ENCODE data around the gene LHPP.
A peak's percentile ranks its signal among the peaks of the same experiment; 100 is the strongest.

The LHPP gene

DNA sequence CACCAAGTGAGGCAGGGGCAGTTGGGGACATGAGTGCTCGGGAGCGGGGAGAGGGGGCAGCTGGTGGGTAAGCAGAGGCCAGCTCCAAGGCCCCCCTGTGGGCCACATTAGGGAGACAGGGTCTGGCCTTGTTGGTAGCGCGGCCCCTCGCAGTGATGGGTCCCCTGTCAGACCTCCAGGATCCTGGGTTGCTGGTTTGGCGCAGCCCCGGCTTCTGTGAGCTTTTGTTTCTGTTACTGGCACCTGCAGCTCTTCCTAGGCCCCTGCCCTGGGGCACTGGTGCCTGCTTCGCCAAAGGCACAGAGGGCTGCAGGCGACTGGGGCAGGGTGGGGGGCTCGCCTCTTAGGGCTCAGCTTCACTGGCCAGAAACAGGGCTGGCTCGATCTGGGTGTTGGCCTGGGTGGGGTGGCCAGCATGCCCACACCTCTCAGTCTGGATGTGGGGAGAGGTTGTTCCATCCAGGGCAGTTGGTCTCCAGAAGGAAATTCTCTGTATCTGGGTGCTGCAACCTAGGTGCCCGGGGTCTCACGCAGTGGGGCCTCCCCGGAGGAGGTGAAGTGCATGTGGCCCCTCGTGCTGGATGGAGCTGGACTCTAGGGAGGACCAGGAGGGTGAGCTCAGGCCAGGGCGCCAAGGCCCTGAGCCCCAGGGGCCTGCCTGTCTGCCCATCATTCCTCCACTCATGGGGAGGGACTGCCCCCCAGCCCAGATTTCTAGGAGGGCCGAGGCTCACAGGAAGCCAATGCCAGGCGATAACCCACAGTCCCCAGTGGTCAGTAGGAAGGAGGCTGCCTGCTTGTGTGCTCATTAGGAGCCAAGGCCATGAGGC lies 138.6 kb downstream of the LHPP start:
- no peak overlapping the region; the same call in 1 of the 2 replicates for H3K4me2 ChIP-seq (ENCODE audit: low read length)
- no peaks in the 10 kb centered on the region for H3K36me3 ChIP-seq (ENCODE audit: control insufficient read depth, low read length)
- TF ChIP-seq, protein P1, sequence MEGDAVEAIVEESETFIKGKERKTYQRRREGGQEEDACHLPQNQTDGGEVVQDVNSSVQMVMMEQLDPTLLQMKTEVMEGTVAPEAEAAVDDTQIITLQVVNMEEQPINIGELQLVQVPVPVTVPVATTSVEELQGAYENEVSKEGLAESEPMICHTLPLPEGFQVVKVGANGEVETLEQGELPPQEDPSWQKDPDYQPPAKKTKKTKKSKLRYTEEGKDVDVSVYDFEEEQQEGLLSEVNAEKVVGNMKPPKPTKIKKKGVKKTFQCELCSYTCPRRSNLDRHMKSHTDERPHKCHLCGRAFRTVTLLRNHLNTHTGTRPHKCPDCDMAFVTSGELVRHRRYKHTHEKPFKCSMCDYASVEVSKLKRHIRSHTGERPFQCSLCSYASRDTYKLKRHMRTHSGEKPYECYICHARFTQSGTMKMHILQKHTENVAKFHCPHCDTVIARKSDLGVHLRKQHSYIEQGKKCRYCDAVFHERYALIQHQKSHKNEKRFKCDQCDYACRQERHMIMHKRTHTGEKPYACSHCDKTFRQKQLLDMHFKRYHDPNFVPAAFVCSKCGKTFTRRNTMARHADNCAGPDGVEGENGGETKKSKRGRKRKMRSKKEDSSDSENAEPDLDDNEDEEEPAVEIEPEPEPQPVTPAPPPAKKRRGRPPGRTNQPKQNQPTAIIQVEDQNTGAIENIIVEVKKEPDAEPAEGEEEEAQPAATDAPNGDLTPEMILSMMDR (IDR thresholded peaks at IDR 0.05; ENCODE audit: low read depth, low read length, poor library complexity, severe bottlenecking) = no peak
- TF ChIP-seq EZH2phosphoT487 (IDR thresholded peaks at IDR 0.05; ENCODE audit: borderline replicate concordance, low read length) = no peak
- no peaks in the 10 kb centered on the region for H3F3A ChIP-seq (ENCODE audit: control insufficient read depth, insufficient read depth)
- H4K20me1 ChIP-seq (ENCODE audit: control insufficient read depth, insufficient read depth, low read depth, low read length) = no peaks in the 10 kb centered on the region
- no peaks in the 10 kb centered on the region for H3K79me2 ChIP-seq (ENCODE audit: control insufficient read depth, low read length)
- no peaks in the 10 kb centered on the region for H3K9me2 ChIP-seq (replicated peaks; ENCODE audit: control insufficient read depth, low read length)
- peaks cover 49% of the 10 kb centered on the region for H3K4me1 ChIP-seq (ENCODE audit: control insufficient read depth, low read length)
- H3K27me3 ChIP-seq (ENCODE audit: control insufficient read depth, low read length) = no peaks in the 10 kb centered on the region; the same call in 1 of the 2 replicates
- no peak overlapping the region for H3K4me3 ChIP-seq (ENCODE audit: low read length)
- H3K27ac ChIP-seq (ENCODE audit: low read depth, low read length) = no peak overlapping the region
- no peaks in the 10 kb centered on the region for H3K9me3 ChIP-seq (ENCODE audit: control insufficient read depth, insufficient read depth, low read length)

DNA sequence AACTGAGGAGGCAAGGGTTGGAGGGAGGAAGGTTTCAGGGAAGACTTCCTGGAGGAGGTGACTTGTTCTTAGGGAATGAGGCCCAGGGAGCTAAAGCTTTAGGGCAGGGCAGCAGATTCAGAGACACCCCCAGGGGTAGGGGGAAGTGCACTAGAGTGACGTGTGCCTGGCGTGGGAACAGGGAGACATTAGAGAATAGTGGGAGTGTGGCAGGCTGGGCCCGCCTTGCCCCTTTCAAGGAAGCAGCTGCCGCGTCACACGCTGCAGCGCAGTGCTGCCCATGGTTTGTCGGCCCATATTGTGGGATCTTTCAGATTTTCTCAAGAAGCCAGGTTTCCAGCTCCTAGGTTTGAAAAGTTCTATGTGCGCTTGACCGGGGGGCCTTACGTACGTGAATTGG lies 139.4 kb downstream of the LHPP start:
- no peaks in the 10 kb centered on the region for H3K79me2 ChIP-seq (ENCODE audit: control insufficient read depth, low read length)
- no peak for TF ChIP-seq EZH2phosphoT487 (IDR thresholded peaks at IDR 0.05; ENCODE audit: borderline replicate concordance, low read length)
- TF ChIP-seq, protein P1 (IDR thresholded peaks at IDR 0.05; ENCODE audit: low read depth, low read length, poor library complexity, severe bottlenecking) = no peak
- H3K4me2 ChIP-seq (ENCODE audit: low read length) = peak overlapping the region; percentile 37
- H3K9me2 ChIP-seq (replicated peaks; ENCODE audit: control insufficient read depth, low read length) = no peaks in the 10 kb centered on the region
- H3K4me3 ChIP-seq (ENCODE audit: low read length) = no peak overlapping the region
- H3F3A ChIP-seq (ENCODE audit: control insufficient read depth, insufficient read depth) = no peaks in the 10 kb centered on the region
- H3K36me3 ChIP-seq (ENCODE audit: control insufficient read depth, low read length) = no peaks in the 10 kb centered on the region
- H3K9me3 ChIP-seq (ENCODE audit: control insufficient read depth, insufficient read depth, low read length) = no peaks in the 10 kb centered on the region
- peaks cover 3% of the 10 kb centered on the region; the same call in 1 of the 2 replicates for H3K27me3 ChIP-seq (ENCODE audit: control insufficient read depth, low read length)
- H4K20me1 ChIP-seq (ENCODE audit: control insufficient read depth, insufficient read depth, low read depth, low read length) = no peaks in the 10 kb centered on the region
- H3K27ac ChIP-seq (ENCODE audit: low read depth, low read length) = no peak overlapping the region
- H3K4me1 ChIP-seq (ENCODE audit: control insufficient read depth, low read length) = peaks cover 57% of the 10 kb centered on the region

DNA sequence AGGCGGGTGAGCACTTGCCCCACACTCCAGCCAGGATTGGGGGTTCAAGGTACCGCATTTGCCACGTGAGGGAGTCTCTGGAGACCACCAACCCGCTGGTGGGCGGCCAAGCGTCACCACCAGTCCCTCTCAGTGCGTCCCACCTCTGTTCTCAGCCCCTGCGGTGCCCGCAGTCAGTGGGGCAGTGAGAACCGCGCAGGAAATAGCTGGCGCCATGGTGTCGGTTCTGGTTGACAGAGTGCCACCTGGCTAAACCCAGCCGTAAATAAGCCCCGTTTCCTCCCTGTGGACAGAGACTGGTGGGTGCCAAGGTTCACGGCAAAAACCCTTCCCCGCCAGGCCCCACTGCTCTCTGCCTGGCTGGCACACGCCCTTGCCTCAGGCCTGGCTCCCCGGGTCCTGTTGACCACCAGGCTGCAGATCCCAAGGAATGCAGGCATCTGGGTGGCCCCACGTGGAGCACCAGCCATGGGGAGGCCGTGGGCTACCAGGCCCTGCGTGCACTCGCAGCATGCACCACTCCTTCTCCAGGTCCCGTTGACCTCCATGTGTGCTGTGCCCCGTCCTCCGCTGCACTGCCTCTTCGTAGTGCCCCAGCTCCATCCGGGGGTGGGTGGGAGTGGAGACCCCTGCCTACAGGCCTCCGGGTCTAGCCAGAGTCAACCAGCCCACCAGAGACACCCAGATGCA lies 140.0 kb downstream of the LHPP start:
- no peaks in the 10 kb centered on the region for H3F3A ChIP-seq (ENCODE audit: control insufficient read depth, insufficient read depth)
- H3K9me2 ChIP-seq (replicated peaks; ENCODE audit: control insufficient read depth, low read length) = no peaks in the 10 kb centered on the region
- no peaks in the 10 kb centered on the region for H4K20me1 ChIP-seq (ENCODE audit: control insufficient read depth, insufficient read depth, low read depth, low read length)
- H3K9me3 ChIP-seq (ENCODE audit: control insufficient read depth, insufficient read depth, low read length) = no peaks in the 10 kb centered on the region
- TF ChIP-seq, protein P1 (IDR thresholded peaks at IDR 0.05; ENCODE audit: low read depth, low read length, poor library complexity, severe bottlenecking) = no peak
- no peak for TF ChIP-seq EZH2phosphoT487 (IDR thresholded peaks at IDR 0.05; ENCODE audit: borderline replicate concordance, low read length)
- H3K4me3 ChIP-seq (ENCODE audit: low read length) = no peak overlapping the region
- H3K4me2 ChIP-seq (ENCODE audit: low read length) = peak overlapping the region; percentile 37
- no peaks in the 10 kb centered on the region for H3K79me2 ChIP-seq (ENCODE audit: control insufficient read depth, low read length)
- H3K27me3 ChIP-seq (ENCODE audit: control insufficient read depth, low read length) = peaks cover 4% of the 10 kb centered on the region; the same call in 1 of the 2 replicates
- H3K4me1 ChIP-seq (ENCODE audit: control insufficient read depth, low read length) = peaks cover 61% of the 10 kb centered on the region
- no peak overlapping the region for H3K27ac ChIP-seq (ENCODE audit: low read depth, low read length)
- H3K36me3 ChIP-seq (ENCODE audit: control insufficient read depth, low read length) = no peaks in the 10 kb centered on the region
